ENCODE data around the gene TXNRD2.

- TF ChIP-seq CTCF (IDR thresholded peaks at IDR 0.05) (no peak), POLR2AphosphoS5 (IDR thresholded peaks at IDR 0.05) (no peak), POLR2A (IDR thresholded peaks at IDR 0.05) (no peak), EP300 (IDR thresholded peaks at IDR 0.05) (no peak)
Observed at GRCh38 chr22:19882446-19883381, 58.9 kb downstream of the TXNRD2 start.
